Activated CD4-positive, alpha-beta T cell treated with anti-CD3 and anti-CD28 coated beads for 4 hours (primary cell): ENCODE results near the gene GALNTL6.
"Not testable (repeated sequence)": the region's sequence is repeated elsewhere in the genome, so short reads cannot be mapped to it uniquely, and the experiment has no call there.

Experiments used
- DNase-seq, 2 donors: peaks; one replicate each; pipeline ENCODE4 v3.0.0-alpha.2; 2020

Gene GALNTL6

DNA sequence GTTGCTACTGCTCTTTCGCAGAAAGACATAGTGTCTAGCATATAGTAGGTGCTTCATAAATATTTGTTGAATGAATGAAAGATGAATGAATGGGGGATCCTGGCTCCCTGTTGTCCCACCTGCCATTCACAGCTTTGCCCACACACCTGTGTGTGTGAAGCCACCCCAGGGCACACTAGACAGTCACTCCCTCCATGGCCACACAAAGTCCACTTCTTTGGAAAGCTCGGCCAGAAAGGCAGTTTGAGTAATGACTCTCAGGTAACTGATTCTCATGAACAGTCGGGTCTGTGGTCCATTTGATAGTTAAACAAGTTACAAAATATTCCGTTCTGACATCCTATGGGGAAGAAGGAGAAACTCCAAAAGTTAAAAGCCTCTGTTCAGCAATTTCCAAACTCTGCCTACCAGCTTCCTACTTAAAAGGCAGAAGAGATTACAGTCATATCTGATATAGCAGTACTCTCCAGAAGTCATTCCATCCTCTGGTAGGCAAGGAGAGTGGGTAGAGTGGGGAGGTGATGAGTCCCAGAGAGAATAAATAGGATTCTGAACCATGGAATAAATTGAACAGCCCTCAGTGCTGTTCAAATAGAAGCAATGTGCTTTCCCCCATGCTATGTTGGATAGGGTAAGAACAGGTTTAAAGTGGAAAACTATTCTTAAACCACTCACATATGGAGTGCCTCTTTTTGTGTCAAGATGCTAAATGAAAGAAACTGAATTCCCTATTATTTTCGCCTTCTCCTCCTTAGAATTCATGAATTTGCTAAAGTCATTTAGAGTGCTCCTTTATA lies 1150.5 kb downstream of the GALNTL6 start:
- no peak for DNase-seq

DNA sequence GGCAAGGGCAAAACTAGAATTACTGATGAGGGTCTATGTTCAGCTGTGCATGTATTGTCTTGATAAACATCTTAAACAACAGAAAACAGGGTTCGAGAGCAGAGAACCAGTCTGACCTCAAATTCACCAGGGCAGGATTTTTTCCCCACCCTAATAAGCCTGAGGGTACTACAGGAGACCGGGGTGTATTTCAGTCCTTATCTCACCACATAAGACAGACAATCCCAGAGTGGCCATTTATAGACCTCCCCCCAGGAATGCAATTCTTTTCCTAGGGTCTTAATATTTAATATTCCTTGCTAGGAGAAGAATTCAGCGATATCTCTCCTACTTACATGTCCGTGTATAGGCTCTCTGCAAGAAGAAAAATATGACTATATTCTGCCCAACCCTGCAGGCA lies 1157.0 kb downstream of the GALNTL6 start:
- not testable (repeated sequence) for DNase-seq

DNA sequence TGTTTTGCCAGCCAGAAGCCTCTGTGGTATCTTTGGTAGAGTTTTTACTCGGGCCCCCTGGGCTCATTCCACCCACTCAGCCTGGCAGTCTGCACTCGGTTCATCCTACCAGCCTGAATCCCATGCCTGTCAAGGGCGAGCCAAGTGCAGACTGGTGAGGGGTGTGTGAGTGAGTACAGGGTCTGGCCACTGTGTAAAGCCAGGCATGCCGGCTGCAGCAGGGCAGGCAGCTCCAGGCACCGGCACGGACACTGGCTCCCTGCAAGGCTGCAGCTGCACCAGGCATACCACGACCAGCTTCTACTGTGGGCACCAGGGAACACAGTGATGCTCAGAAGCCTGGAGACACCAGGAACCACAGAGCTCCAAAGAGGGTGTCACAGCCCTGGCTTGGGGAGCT lies 1161.4 kb downstream of the GALNTL6 start:
- DNase-seq, result no peak

DNA sequence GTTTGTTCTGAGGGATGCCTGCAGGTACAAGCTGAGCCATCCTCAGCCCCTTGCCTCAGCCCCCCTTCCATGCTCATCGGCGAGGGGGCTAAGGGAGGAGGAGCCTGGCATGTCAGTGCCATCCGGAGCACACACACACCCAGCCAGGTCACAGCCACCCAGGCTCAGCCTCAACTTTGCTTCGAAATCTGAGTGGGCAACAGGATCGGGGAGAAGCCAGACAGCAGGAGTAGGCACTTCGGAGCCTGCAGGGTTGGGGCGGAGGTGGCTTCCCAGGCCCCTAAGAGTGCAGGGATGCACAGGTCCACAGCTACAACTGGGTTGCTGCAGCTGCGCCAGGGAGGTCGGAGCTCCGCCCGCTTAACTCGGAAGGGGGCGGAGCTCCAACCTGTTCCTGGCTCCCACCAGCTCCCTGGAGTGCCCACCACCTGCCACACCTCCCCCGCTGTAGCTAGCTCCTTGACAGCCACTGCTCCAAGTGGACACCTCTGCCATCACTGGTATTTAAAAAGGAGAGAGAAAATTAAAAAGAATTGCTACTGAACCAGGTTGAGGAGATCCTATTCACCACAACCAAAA lies 1162.5 kb downstream of the GALNTL6 start:
- no peak for DNase-seq

DNA sequence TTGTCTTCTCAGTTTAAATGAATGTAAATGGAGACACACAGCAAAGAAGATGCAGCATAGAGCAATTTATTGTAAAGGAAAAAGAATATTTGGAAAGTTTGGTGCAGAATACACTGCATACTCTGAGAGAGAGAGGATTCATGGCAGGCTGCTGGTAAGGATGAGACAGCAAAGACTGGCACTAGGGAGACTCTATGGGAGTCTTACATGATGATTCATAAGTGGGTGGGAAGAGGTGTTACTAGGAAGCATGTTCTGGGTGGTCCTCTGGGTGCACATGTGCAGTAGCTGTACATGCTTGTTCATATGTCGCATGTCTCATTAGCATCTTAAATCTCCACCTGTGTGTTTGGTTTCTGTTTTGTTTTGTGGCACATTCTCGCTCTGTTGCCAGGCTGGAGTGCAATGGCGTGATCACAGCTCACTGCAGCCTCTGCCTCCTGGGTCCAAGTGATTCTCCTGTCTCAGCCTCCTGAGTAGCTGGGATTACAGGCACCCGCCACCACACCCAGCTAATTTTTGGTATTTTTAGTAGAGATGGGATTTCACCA lies 1164.4 kb downstream of the GALNTL6 start:
- not testable (repeated sequence) for DNase-seq

DNA sequence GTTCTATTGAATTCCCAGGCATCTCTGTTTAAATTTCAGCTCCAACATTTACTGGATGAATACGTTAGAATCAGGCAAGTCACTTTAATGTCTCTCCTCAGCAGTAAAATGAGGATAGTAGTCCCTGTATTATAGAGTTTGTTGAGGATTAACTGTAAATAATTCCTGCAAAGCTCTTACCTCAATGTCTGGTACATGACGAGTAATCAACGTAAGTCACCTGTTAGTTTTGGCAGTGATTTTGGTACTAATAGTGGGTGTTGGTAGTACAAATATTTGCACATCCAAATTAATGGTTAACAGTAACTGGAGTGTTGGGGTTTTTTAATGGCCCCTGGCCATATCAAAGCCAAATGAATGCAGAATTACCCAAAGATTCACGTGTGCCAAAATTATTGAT lies 1165.6 kb downstream of the GALNTL6 start:
- DNase-seq, result no peak

DNA sequence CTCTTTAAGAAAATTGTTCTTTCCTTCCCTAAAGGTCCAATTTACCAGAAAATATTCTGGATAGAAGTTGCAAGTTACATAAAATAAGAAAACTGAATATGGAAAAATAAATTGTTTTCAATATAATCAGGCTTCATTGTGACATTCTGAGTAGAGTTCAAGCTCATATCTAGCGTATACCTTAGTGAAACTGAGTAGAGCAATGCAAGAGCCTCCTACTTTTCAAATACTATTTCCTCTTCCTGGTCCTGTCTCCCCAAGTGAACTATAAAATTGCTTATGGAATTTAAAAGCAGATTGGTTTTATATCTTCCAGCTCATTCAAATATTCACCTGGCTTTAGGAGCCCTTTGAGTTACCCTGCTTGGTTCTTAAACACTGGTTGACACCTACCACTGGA lies 1166.1 kb downstream of the GALNTL6 start:
- DNase-seq, result no peak

DNA sequence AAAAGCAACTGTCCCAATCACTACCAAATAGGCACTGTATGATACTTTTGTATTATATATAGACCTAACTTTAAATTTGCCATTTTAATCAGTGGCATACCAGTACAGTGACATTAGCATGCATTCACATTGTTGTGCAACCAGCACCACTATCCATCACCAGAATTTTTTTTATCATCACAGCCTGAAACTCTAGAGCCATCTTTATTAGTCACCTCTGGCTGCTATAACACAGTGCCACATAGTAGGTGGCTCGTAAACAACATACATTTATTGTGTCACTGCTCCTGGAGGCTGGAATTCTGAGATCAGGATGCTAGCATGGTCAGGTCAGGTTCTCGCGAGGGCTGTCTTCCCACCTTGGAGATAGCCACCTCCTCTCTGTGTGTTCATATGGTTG lies 1167.0 kb downstream of the GALNTL6 start:
- DNase-seq, result no peak

DNA sequence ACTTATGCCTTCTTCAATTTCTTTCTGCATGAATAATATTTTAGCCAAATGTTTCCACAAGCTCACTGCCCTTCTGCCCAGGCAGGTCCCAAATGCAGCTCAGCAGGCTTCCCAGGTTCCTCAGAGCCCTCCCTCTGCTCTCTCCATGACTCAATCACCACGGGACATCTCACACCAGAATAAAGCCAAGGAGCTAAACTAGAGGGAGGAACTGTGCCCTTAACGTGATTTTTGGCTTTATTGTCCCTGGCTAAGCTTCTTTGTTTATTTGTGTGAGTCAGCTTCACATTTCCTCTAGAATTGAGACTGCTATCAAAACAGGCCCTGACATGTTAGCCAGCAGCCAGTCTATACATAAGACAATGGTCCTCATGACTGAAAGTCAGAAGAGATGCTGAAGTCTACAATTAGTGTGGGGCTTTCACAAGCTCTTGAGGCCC lies 1169.0 kb downstream of the GALNTL6 start:
- no peak for DNase-seq

DNA sequence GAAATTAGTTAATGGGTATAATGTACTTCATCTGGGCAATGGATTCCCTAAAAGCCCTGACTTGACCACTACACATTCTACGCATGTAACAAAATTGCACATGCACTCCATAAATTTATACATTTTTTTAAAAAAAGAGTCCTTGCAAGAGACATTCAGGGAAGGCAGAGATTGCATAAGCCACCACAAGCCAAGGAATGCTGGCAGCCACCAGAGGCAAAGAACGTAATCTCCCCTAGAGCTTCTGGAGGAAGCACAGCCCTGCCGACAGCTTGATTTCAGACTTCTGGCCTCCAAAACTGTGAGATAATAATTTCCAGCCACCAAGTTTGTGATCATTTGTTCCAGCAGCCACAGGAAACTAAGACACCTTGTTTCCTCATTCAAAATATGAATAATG lies 1169.8 kb downstream of the GALNTL6 start:
- no peak for DNase-seq

DNA sequence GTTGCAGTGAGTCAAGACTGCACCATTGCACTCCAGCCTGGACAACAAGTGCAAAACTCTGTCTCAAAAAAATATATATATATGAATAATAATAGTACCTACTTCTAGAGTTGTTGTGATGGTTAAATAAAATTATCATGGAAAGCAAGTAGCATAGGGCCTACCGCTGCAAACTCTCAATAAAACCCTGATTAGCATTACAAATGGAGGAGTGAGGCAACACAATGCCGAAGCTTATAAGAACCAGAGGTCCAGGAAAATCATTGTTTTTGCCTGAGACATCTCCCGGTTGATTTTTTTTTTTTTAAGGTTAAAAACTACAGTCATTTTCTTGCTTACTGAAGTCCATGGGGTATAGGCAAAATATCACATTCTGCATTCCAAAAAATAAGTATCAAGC lies 1170.4 kb downstream of the GALNTL6 start:
- DNase-seq, result no peak

DNA sequence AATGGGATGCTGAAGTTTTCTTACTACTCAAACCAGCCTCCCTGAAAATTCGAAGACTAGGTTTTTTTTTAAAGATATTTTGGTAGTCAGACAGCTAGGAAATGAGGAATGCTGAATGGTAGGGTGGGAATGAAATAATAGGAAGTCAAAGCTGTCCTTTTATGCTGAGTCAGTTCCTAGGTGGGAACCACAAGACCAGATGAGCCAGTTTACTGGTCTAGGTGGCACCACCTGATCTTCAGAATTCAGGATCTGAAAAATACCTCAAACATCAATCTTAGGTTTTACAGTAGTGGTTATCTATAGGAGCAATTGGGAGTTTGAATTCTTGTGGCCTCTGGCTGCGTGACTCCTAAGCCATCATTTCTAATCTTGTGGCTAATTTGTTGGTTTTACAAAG lies 1172.3 kb downstream of the GALNTL6 start:
- DNase-seq, result no peak

DNA sequence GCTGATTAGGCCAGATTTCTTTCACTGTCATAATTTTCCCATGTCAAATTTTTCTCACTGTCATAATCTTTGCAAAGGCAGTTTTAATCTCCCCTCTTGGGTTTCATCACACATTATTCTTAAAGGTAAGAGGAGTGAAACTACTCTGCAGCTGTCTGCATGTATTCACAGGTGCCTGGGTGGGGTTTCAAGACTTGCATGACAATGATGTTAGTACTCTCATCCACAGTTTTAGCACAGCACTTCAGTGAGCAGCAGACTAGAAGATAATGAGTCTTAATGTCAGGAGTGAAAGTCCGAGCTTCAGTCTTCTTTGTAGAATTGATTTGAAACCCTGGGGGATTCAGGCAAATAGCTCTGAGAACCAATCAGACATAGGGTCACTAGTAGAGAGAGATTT lies 1172.9 kb downstream of the GALNTL6 start:
- no peak for DNase-seq

DNA sequence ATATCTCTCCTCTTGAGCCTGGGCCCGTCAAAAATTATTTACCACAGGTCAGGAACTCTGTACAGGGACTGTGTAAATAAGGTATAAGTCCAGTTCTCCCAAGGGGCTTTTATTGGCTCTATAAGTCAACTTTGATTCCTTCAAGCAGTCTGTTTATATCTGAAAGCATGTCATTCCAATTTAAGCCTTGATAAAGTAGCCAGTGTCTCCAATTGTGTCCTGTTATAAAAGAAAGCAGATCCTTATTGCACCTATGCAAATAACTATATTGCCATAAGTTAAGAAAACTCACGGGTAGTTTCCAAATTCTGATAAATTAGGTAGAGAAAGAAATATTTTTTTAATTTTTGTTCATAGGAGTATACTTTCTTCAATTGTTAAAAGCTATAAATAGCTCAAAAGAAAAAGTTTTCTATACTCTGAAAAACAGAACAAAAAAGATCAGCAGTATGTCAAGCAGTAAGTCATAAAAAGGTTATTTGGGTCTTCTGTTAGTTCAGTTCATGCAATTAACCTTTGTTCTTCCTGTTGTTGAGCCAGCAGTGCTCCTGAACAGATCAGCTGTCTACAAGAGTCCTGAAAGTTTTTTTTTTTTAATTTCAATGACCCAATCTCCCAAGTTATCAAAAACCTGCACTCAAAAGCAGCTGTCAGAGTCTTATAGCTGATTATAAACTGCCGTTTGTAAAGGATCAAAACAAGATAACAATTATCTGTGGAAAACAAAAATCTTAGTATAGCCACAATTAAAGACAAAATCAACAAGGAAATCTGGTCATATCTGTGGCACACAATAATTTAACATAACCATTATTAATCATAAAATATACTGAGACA lies 1177.0 kb downstream of the GALNTL6 start:
- no peak for DNase-seq

DNA sequence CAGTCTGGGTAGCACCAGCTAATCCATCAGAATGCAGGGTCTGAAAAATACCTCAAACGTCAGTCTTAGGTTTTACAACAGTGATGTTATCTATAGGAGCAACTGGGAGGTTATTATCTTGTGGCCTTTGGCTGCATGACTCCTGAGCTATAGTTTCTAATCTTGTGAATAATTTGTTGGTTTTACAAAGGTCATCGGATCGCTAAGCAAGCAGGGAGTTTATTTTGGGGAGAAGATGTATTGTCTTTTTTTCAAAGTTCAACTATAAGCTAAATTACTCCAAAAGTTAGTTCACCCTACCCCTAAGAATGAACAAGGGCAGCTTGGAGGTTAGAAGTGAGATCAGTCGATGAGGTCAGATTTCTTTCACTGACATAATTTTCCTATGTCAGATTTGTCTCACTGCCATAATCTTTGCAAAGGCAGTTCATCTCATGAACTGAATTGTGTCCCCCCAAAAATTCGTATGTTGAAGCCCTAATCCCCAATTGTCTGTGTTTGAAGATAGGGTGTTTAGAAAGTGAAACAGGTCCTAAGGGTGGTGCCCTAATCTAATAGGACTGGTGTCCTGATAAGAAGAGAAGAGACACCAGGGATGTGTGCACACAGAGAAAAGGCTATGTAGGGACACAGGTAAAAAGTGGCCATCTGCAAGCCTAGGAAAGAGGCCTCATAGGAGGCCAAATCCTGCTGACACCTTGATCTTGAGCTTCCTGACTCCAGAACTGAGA lies 1179.6 kb downstream of the GALNTL6 start:
- no peak for DNase-seq

DNA sequence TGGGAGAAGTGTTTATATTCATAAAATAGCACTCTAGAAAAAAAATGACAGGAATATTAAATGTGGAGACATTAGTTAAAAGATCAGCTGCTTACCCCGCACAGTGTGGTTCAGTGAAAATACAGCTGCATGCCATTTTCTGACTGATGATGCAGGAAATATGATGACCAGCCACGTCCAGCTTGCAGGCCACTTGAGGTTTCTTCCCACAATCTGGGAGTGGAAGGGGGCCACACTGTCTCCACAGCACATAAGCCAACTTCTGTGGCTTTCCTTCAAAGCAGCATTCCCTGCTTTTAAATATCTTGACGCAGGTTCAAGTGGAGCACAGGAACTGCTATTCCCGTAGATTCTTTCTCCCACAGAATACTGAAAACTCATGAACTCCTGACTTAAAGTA lies 1182.0 kb downstream of the GALNTL6 start:
- no peak for DNase-seq

DNA sequence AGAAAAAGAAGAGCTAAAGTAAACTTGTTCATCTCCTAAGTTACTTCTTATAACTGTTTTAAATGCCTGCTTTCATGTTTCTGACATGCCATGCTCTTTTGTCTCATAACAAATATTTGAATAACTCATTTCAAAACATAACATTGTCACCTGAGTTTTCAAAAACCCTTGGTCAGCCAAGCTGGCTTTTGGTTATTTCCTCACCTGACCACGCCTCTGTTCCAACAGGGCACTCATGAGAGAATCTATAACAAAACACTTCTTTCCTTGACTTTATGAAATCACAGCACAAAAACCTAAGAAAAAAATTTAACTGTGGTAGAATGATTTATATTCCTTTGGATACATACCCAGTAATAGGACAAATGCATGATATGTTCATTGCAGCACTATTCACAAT lies 1182.5 kb downstream of the GALNTL6 start:
- DNase-seq, result no peak

DNA sequence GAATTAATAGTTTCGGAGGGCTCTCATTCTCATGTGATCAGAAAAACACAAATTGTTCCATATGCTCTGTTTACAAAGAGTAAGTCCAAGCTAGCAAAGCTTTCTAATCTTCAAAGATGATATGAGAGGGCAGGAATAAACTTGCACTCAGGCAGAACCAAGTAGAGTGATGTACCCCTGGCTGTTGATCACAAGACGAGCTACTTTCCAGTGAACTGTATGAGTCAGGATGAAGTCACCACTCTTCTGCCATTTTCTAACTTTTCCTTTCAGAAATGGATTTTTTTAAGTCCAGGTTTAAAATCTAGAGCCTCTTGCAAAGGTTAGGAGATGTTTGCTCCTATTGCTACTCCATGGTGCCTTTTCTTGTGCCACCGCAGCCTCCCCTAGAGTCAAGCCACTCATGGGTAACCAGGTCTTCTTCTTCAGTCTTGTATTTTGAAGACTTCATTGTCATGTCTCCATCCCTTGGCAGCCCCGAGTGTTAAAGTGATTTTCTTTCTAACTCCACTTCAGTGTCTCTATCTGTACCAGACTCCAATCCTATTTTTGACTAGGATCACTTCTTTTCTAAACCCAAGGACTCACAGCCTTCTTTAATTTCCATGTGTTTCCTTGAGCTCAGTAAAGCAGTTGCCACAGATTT lies 1183.5 kb downstream of the GALNTL6 start:
- DNase-seq, result no peak

DNA sequence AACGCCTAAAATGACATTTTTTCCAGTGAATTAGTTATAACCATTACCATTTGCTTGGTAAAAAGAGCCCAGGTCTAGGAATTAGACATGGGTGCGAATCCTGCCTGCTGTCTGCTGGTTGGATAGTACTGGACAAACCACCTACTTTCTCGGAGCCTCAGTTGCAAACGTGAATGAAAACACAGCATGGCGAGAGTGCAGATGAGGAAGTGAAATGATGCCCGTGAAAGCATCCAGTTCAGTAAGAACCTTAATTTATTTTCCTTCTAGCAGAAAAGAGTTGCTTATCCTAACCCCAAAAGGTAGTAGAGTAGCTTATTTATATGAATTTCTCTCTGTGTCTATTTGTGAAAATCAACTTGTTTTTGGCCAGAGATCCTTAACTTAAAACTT lies 1184.0 kb downstream of the GALNTL6 start:
- no peak for DNase-seq

DNA sequence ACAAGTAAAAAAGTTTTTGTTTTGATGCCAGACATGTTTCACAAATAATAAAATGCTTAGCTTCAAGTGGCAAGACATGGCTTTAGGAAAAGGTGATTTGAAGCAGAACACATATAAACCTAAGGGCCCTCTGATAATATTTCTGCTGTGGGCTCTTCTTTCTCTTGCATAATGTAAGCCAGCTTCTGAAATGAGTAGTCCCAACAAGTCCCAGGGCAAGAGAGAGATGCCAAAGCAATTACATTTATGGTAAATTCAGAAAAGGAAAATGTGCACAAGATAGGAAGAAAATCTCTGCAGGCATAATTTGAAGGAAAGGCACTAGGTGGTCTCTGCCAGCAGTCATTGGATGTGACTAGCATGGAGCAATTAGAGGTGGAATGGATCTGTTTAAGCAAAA lies 1184.7 kb downstream of the GALNTL6 start:
- DNase-seq, result no peak

DNA sequence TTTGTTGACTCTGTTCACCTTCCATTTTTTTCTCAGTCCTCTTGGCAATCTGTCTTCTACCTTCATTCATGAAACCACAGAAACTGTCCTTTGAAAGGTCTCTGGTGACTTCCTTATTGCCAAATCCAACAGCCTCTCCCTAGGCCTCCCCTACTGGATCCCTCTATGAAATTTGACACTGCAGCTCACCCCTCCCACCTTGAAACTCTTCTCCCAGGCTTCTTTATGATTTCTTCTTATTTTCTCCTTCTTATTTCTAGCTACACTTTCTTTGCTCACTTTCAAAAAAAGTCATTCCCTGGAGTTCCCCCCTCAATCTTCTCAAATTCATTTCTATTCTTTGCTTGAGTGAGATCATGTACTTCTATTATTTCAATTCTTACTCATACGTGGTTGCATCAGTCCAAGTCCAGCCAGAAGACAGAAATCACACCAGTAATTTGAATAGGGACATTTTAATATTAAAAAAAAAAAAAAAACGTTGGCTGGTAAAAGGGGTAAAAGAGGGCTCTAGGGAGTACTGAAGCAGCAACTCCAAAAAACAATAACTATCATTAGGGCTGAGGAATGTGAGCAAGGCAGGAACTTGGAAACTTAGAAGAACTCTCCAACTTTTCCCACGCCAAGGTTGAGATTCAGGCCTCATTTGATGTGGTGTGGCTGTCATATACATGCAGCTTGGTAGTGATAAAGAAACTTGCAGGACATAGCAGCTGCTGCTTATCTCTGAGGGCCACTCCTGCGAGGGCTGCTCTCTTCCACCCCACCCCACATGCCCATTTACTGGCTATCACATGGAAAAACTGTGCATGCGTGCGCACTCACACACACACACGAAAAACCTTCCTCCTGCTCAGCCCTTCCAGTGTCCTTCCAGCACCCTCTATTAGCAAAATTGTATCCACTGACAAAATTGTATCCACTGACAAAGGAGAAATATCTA lies 1185.6 kb downstream of the GALNTL6 start:
- no peak for DNase-seq
